SK-N-SH treated with all-trans-retinoic acid at 6 μM for 48 hours (cell line): ENCODE measurements around the gene DPY19L3.

Experiments
- ATAC-seq: fragments of 200-7000 bp; cut with Tn5 transposase; 3 replicates; pipeline ENCODE4 v1.9.1; 2020; ENCODE audit warnings: mild to moderate bottlenecking, moderate library complexity
- ARNTL ChIP-seq: fragments of 450-650 bp; formaldehyde crosslinking; IDR thresholded peaks from 2 replicates; pipeline ENCODE4 v1.5.0; 2020; ENCODE audit warnings: low read depth, mild to moderate bottlenecking, moderate library complexity, borderline replicate concordance
- BACH2 ChIP-seq: fragments of 250-450 bp; sonication (Bioruptor Pico); IDR thresholded peaks from 2 replicates; pipeline ENCODE4 v1.9.0; 2021; ENCODE audit warnings: mild to moderate bottlenecking, borderline replicate concordance
- CSDC2 ChIP-seq: fragments of 250-450 bp; sonication (Bioruptor Pico); IDR thresholded peaks from 2 replicates; pipeline ENCODE4 v1.5.0; 2020; ENCODE audit warnings: mild to moderate bottlenecking, moderate library complexity
- ESRRG ChIP-seq: fragments of 250-450 bp; sonication (Bioruptor Pico); IDR thresholded peaks from 2 replicates; pipeline ENCODE4 v1.6.1; 2021; ENCODE audit warnings: mild to moderate bottlenecking
- GLIS3 ChIP-seq: fragments of 250-450 bp; sonication (Bioruptor Pico); IDR thresholded peaks from 2 replicates; pipeline ENCODE4 v1.5.0; 2020; ENCODE audit warnings: mild to moderate bottlenecking, moderate library complexity
- ISL1 ChIP-seq: fragments of 250-450 bp; sonication (Bioruptor Pico); IDR thresholded peaks from 2 replicates; pipeline ENCODE4 v2.1.2; 2022; ENCODE audit warnings: mild to moderate bottlenecking, moderate library complexity
- OSR1 ChIP-seq: fragments of 250-450 bp; sonication (Bioruptor Pico); IDR thresholded peaks from 2 replicates; pipeline ENCODE4 v1.8.0; 2022; ENCODE audit warnings: moderate library complexity, mild to moderate bottlenecking, inconsistent platforms
- RARB ChIP-seq: fragments of 250-450 bp; sonication (Bioruptor Pico); IDR thresholded peaks from 2 replicates; pipeline ENCODE4 v1.8.0; 2021; ENCODE audit warnings: mild to moderate bottlenecking, moderate library complexity
- SNAI2 ChIP-seq: fragments of 250-450 bp; sonication (Bioruptor Pico); IDR thresholded peaks from 2 replicates; pipeline ENCODE4 v1.5.0; 2020; ENCODE audit warnings: mild to moderate bottlenecking, moderate library complexity
- TOX ChIP-seq: fragments of 250-450 bp; sonication (Bioruptor Pico); IDR thresholded peaks from 2 replicates; pipeline ENCODE4 v1.8.0; 2021; ENCODE audit warnings: mild to moderate bottlenecking, moderate library complexity, borderline replicate concordance
- TSHZ2 ChIP-seq: fragments of 250-450 bp; sonication (Bioruptor Pico); IDR thresholded peaks from 2 replicates; pipeline ENCODE4 v1.5.0; 2020; ENCODE audit warnings: mild to moderate bottlenecking, moderate library complexity
- ZC3H10 ChIP-seq: fragments of 250-450 bp; sonication (Bioruptor Pico); IDR thresholded peaks from 2 replicates; pipeline ENCODE4 v1.5.1; 2021; ENCODE audit warnings: mild to moderate bottlenecking, moderate library complexity
- ZFP3 ChIP-seq: fragments of 250-450 bp; sonication (Bioruptor Pico); IDR thresholded peaks from 2 replicates; pipeline ENCODE4 v1.5.0; 2020; ENCODE audit warnings: mild to moderate bottlenecking, moderate library complexity
- ZFP30 ChIP-seq: fragments of 450-650 bp; formaldehyde crosslinking; IDR thresholded peaks from 2 replicates; pipeline ENCODE4 v1.5.0; 2022; ENCODE audit warnings: mild to moderate bottlenecking, moderate library complexity
- ZNF565 ChIP-seq: fragments of 450-650 bp; formaldehyde crosslinking; conservative IDR thresholded peaks from 2 replicates; pipeline ENCODE4 v1.5.0; 2020; ENCODE audit warnings: low read depth, mild to moderate bottlenecking, moderate library complexity
- ZNF70 ChIP-seq: fragments of 450-650 bp; formaldehyde crosslinking; IDR thresholded peaks from 2 replicates; pipeline ENCODE4 v1.5.0; 2020; ENCODE audit warnings: mild to moderate bottlenecking, moderate library complexity
- ZNF8 ChIP-seq: fragments of 450-650 bp; formaldehyde crosslinking; IDR thresholded peaks from 2 replicates; pipeline ENCODE4 v1.5.0; 2020; ENCODE audit warnings: mild to moderate bottlenecking, moderate library complexity
- TF ChIP-seq, protein P1 (sequence below): fragments of 250-450 bp; sonication (Bioruptor Pico); IDR thresholded peaks from 2 replicates; pipeline ENCODE4 v1.8.0; 2020; ENCODE audit warnings: mild to moderate bottlenecking, moderate library complexity, borderline replicate concordance
- TF ChIP-seq, protein P2 (sequence below): fragments of 250-450 bp; sonication (Bioruptor Pico); IDR thresholded peaks from 2 replicates; pipeline ENCODE4 v1.5.1; 2020; ENCODE audit warnings: low read depth, mild to moderate bottlenecking, moderate library complexity

DPY19L3 gene

GRCh38 chr19:32404933-32405430, 588 bp upstream of the DPY19L3 start:
- TF ChIP-seq ESRRG (CRISPR knock-in tag) (no peak), SNAI2 (CRISPR knock-in tag) (no peak), BACH2 (CRISPR knock-in tag) (no peak), CSDC2 (CRISPR knock-in tag) (no peak), RARB (no peak), GLIS3 (CRISPR knock-in tag) (no peak), OSR1 (CRISPR knock-in tag) (no peak), TOX (CRISPR knock-in tag) (no peak), TSHZ2 (no peak), ARNTL (CRISPR knock-in tag) (no peak), ZNF70 (no peak), ZFP30 (CRISPR knock-in tag) (no peak), ZNF8 (CRISPR knock-in tag) (no peak), ISL1 (CRISPR knock-in tag) (no peak), ZFP3 (CRISPR knock-in tag) (no peak), ZNF565 (CRISPR knock-in tag) (no peak), ZC3H10 (CRISPR knock-in tag) (no peak)
- TF ChIP-seq, protein P1, sequence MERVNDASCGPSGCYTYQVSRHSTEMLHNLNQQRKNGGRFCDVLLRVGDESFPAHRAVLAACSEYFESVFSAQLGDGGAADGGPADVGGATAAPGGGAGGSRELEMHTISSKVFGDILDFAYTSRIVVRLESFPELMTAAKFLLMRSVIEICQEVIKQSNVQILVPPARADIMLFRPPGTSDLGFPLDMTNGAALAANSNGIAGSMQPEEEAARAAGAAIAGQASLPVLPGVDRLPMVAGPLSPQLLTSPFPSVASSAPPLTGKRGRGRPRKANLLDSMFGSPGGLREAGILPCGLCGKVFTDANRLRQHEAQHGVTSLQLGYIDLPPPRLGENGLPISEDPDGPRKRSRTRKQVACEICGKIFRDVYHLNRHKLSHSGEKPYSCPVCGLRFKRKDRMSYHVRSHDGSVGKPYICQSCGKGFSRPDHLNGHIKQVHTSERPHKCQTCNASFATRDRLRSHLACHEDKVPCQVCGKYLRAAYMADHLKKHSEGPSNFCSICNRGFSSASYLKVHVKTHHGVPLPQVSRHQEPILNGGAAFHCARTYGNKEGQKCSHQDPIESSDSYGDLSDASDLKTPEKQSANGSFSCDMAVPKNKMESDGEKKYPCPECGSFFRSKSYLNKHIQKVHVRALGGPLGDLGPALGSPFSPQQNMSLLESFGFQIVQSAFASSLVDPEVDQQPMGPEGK: no peak
- TF ChIP-seq, protein P2, sequence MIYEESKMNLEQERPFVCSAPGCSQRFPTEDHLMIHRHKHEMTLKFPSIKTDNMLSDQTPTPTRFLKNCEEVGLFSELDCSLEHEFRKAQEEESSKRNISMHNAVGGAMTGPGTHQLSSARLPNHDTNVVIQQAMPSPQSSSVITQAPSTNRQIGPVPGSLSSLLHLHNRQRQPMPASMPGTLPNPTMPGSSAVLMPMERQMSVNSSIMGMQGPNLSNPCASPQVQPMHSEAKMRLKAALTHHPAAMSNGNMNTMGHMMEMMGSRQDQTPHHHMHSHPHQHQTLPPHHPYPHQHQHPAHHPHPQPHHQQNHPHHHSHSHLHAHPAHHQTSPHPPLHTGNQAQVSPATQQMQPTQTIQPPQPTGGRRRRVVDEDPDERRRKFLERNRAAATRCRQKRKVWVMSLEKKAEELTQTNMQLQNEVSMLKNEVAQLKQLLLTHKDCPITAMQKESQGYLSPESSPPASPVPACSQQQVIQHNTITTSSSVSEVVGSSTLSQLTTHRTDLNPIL (CRISPR knock-in tag): no peak
- ATAC-seq: peak; percentile 48

GRCh38 chr19:32406161-32407003, 812 bp downstream of the DPY19L3 start:
- no peak for TF ChIP-seq GLIS3 (CRISPR knock-in tag)
- no peak for TF ChIP-seq BACH2 (CRISPR knock-in tag)
- no peak for TF ChIP-seq ESRRG (CRISPR knock-in tag)
- no peak for TF ChIP-seq ZC3H10 (CRISPR knock-in tag)
- TF ChIP-seq TSHZ2: no peak
- no peak for TF ChIP-seq ZFP3 (CRISPR knock-in tag)
- TF ChIP-seq ZNF70: no peak
- TF ChIP-seq TOX (CRISPR knock-in tag): no peak
- ATAC-seq: peak; percentile 4; the same call in 1 of the 3 replicates
